OCI-LY1 (cell line): ENCODE results near the gene PRKG1.

Experiments used
- CTCF ChIP-seq: fragments of 200-600 bp; sonication (generic), shearing (Covaris generic); IDR thresholded peaks from 2 replicates; pipeline ENCODE4 v1.5.1; 2017; ENCODE audit warnings: mild to moderate bottlenecking, antibody characterized with exemption, low read length, moderate library complexity, mixed read lengths
- EZH2 ChIP-seq: fragments of 200-600 bp; sonication (generic), shearing (Covaris generic); IDR thresholded peaks from 2 replicates; pipeline ENCODE4 v1.8.0; 2017; ENCODE audit warnings: borderline replicate concordance, mixed run types, mild to moderate bottlenecking, antibody characterized with exemption, low read length, moderate library complexity, mixed read lengths

- TF ChIP-seq EZH2: no peak
- no peak for TF ChIP-seq CTCF
Observed at GRCh38 chr10:51802030-51802429, 727.7 kb downstream of the PRKG1 start.
